ENCODE results near the gene PFDN2.
"Not testable (repeated sequence)": the region's sequence is repeated elsewhere in the genome, so short reads cannot be mapped to it uniquely, and the experiment has no call there.

The PFDN2 gene

DNA sequence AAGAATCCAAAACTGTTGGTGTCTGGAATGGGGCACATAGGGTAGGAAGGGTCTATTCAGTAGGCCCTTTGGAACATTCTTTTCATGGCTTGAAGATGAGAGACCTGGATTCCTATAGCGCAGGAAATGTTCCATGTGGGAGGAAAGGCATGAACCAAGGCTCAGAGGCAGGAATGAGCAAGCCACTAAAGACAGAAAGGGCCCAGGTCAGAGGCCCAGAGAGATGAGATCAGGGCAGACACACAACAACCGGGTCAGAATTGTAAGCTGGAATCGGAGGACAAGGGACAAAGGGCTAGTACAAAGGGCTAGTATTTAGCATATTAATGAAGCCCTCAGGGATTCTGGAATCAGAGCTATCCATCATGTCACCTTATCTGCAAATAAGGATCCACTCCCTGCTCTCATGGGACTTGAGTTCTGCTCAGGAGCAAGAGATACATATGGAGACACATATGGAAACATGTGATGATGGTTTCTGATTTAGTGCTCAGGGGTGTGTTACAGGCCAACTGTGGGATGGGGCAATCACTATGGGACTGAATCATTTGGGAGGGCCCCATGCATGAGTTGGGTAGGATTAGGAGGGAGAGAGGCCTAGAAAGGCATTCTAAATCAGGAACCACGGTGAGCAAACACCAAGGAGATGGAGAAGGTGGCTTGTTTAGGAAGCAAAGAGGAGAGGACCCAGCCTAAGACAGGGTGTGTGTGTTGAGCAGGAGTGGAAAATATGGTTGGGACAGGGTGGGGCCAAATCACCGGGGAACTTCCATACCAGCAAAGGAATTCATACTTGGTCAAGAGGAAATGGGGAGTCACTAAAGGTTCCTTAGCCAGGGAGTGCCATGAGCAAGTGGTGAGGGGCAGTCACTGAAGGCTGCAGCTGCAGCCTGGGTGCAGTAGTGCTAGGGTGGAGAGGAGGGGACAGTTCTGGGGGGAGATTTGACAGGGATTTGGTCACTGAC is 37.1 kb downstream of the PFDN2 start:
- no peak for DNase-seq (ENCODE audit: low read depth)

DNA sequence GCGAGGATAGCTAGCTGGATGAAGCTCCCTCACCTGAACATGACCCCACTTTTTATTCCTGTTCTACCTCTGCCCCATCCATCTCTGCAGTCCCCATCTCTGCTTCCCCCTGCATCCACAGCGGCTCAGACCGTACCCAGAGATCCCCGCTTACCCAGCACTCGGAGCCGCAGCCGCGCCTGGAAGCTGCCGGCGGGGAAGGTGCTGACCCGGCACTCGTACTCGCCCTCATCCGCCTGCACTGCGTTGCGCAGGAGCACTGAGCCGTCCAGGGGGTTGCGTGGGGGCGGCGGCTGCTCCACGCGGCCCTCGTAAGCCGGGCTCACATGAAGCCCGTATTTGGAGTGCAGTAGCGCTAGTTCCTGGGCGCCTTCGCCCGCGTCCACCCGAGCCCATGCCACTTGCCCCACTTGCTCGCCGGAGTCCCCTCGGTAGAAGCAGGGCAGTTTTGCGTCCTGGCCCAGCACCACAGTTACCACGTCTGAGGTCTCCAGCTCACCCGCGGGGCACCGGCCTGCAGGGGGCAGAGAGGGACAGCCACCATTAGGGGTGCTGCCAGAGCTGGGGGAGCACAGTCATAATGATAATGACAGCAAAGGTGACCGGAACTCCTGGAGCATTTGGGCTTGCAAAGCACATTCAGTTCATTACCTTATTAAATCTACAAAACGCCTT is 38.3 kb downstream of the PFDN2 start:
- no peak for DNase-seq (ENCODE audit: low read depth)

DNA sequence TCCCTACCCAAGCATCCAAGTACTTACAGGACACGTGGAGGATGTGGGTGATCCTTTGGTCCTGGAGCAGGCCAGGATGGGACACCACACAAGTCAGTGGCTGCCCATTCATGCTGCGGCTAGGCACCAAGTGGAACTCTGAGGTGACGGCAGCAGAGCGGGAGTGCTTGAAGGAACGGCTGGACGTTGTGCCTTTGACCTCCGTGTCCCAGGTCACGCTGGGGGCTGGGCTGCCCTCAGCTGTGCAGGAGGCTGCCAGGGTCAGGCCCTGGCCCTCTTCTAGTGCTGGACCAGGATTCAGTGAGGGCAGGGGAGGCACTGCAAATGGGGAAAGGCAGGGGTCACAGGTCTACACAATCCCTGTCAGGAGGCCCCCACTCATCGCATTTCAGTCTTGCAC is 40.4 kb downstream of the PFDN2 start:
- DNase-seq (ENCODE audit: low read depth) = no peak

- DNase-seq (ENCODE audit: low read depth) = no peak
These were observed 41.4 kb downstream of the PFDN2 start for GRCh38 chr1:161076410-161076809.

DNA sequence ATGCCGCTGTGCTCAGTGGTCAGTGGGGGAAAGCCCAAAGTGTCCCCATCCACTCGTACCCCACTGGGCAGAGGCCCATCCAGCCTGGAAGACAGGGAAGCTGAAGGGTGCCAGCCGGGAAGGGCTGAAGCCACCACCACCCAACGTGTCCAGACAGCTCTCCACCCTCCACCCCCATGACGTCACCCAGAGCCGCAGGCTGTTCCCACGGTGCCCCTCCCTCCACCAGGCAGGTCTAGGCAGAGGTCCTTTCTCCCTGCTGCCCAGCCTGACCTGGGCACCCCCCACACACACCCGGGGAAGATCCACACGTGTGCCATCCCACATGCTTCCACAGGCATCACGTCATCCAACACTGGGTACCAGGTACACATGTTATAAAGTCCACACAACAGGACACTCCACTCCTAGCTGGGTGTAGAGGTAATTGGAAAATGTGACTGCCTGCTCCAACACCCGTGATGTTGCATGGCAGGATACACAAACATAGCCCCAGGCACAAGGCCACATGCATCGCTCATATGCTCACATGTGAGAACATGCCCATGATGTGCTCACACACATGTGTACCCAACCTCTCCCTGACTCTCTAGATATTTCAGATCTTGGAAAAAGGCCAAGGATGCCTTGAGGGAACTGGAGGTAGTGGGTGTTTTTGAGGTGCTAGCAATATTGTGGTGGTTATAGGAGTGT is 43.0 kb downstream of the PFDN2 start:
- no peak for DNase-seq (ENCODE audit: low read depth)

- DNase-seq (ENCODE audit: low read depth) = no peak
These were observed 44.2 kb downstream of the PFDN2 start for GRCh38 chr1:161073474-161074121.

- DNase-seq (ENCODE audit: low read depth) = no peak
These were observed 44.9 kb downstream of the PFDN2 start for GRCh38 chr1:161072751-161073449.

- peak; percentile 16 for DNase-seq (ENCODE audit: low read depth)
These were observed 45.9 kb downstream of the PFDN2 start for GRCh38 chr1:161071886-161072371.

- no peak for DNase-seq (ENCODE audit: low read depth)
These were observed 47.1 kb downstream of the PFDN2 start for GRCh38 chr1:161070761-161071160.

DNA sequence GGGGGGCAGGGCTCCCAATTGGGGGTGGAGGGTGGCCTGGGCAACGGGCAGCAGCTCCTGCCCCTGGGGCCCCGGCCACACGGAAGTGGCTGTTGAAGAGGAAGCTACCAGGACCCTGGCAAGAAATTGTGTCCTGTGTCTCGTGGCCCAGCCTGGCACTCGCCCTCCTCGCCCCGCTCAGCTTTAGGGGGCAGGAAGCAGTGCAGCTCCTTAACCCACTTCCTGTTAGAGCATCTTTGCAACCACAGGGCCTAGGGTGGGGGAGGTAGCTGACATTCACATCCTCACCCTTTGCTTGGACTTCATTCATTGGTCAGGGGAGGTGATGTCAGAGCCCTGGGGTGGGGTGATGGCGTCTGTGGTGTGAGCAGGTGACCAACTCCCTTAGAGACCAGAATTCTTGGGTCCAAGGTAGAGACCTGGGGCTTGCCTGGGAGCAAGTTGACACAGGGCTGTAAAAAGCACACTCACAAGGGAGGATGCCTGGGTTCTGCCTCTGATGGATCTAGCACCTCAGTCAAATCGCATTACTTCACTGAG is 48.0 kb downstream of the PFDN2 start, which contains the start of gene ARHGAP30:
TSS of gene ARHGAP30 (minus strand) at position 161 of the 540 bp plus-strand sequence. CDS start 267 bp downstream, outside the sequence.
- peak; percentile 59 for DNase-seq (ENCODE audit: low read depth)

DNA sequence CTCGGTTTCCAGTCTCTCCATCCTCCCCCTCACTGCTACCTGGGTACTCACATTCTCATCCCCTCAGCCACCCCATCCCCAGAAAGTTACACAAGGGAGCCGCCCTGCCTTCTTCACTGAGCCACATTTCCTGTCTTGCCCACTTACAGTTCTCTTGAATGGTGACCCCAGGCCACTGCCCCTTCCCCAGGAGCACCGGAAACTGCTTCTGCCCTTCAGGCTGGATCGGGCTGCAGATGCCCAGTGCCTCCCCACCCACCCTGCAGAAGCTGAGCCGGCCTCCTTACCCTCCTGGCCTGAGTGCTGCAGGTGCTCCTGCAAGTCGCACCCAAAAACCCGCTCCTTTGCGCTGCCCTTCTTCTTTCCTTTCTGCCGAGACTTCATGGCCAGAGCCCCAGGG is 48.6 kb downstream of the PFDN2 start:
- no peak for DNase-seq (ENCODE audit: low read depth)

GRCh38 chr1:161068306-161069234 is 49.3 kb downstream of the PFDN2 start:
- peak; percentile 69 for DNase-seq (ENCODE audit: low read depth)

DNA sequence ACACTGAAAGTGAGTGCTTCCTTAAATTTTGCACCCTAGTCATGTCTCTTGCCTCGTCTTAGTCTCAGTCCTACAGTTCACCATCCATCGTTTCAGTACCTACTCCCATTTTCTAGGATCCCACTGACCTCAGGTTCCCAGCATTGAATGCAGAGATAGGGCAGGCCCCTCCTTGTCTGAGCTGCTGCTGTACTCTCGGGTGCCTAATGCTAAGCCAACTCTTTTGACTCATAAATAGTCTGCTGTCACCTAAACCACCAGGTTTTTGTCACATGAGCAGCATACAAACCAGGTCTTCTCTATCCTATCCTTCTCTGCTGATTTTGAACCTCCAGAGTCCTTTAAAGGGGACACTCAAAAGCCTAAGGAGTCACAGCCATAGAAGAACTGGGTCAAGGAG is 51.1 kb downstream of the PFDN2 start:
- no peak for DNase-seq (ENCODE audit: low read depth)

DNA sequence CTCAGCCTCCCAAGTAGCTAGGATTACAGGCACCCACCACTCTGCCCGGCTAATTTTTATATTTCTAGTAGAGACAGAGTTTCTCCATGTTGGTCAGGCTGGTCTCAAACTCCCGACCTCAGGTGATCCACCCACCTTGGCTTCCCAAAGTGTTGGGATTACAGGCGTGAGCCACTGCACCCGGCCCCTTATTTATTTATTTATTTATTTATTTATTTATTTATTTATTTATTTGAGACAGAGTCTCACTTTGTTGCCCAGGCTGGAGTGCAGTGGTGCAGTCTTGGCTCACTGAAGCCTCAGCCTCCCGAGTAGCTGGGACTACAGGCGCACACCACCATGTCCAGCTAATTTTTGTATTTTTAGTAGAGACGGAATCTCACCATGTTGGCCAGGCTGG is 52.2 kb downstream of the PFDN2 start:
- DNase-seq (ENCODE audit: low read depth) = not testable (repeated sequence)

- not testable (repeated sequence) for DNase-seq (ENCODE audit: low read depth)
These were observed 53.9 kb downstream of the PFDN2 start for GRCh38 chr1:161063936-161064335.

- no peak for DNase-seq (ENCODE audit: low read depth)
These were observed 56.4 kb downstream of the PFDN2 start for GRCh38 chr1:161061419-161061818.

DNA sequence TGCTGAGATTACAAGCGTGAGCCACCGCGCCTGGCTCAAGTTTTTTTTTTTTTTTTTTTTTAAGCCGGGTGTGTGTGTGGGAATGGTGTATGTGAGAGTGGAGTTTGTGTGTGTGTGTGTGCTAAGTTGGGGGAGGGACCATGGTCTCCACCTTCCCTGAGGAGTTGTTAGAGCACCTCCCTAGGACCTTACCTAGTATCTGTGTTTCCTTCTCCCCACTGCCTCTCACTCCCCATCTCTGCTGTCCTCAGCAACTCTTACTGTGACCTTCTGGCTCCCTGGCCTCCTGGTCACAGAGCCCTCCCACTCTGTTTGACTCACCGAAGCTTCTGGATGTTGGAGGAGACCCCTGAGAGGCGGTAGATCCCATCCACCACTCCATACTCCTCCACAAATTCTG is 58.5 kb downstream of the PFDN2 start:
- DNase-seq (ENCODE audit: low read depth) = no peak

DNA sequence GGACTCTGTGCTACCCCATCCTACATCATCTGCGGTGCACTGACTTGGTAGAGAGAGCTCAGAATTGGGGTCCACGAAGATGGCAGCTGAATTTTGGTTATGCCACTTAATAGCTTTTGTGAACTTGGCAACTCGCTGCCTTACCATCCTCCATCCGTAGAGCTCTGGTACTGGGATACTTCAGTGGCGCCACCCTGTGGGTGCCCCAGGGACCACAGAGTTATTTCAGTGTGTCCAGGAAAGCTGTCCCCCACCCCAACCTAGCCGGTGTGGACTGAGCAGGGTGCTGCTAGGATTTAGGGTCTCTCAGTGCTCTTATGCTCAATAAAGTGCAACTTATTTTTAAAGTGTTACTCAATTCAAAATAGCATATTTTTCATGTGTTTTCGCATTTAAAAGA is 63.0 kb downstream of the PFDN2 start:
- DNase-seq (ENCODE audit: low read depth) = no peak

GRCh38 chr1:161054232-161054631 is 63.6 kb downstream of the PFDN2 start:
- no peak for DNase-seq (ENCODE audit: low read depth)

DNA sequence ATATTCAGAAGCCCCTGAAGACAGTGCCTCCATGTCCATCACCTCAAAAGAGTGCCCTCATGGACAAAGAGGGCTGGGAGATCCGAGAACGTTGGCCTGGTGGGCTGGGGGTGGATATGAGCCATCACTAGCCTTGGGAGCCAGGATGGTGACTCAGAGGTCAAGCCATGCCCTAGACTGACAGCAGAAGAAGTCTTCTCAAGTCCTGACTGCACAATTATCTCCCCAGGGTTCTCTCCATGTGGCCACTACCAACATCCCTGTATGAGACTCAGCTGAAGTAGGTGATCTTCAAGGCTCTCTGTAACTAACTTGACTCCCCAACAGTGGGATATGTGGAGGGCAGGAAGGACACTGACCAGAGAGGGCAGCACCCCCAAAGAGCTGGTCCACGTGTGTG is 64.9 kb downstream of the PFDN2 start:
- DNase-seq (ENCODE audit: low read depth) = no peak

Data from T follicular helper cell (primary cell).